ENCODE results near the gene PLAGL1. TPM values are rescaled to one million over a fixed set of nuclear protein-coding genes. Genes with fewer than 3 reads are reported as not detected.

Gene PLAGL1
- total RNA-seq, 1 donor, result 12.1 TPM

DNA sequence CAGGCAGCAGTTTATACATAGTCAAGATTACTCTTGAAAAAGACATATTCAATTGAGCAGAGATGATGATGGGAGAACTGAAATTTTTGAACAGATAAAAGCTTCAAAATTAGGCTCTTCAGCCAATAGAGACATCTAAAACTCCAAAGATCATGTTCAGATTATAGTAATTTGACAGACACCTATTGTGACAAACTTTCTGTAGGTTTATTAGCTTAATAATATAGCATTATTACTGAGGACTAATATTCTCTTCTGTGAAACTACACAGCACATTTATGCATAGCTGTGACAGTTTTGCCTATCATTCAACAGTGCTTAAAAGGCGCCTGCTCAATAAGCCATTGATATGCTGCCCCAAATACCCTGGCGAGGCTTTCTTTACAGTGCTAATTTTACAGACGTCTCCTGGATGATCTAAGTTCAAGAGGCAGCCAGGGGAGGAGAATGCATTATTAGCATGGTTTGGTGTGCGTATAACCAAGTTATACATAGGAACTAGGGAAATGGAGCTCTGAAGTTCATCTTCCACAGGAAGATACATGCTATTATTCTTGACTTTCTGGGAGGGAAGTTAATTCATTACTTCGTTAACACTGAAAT is 21.5 kb downstream of the PLAGL1 start:
- no peak overlapping the region for H3K4me3 ChIP-seq (ENCODE audit: low read depth, low read length)
- no peak for DNase-seq (ENCODE audit: low read depth)
- TF ChIP-seq, protein P1, sequence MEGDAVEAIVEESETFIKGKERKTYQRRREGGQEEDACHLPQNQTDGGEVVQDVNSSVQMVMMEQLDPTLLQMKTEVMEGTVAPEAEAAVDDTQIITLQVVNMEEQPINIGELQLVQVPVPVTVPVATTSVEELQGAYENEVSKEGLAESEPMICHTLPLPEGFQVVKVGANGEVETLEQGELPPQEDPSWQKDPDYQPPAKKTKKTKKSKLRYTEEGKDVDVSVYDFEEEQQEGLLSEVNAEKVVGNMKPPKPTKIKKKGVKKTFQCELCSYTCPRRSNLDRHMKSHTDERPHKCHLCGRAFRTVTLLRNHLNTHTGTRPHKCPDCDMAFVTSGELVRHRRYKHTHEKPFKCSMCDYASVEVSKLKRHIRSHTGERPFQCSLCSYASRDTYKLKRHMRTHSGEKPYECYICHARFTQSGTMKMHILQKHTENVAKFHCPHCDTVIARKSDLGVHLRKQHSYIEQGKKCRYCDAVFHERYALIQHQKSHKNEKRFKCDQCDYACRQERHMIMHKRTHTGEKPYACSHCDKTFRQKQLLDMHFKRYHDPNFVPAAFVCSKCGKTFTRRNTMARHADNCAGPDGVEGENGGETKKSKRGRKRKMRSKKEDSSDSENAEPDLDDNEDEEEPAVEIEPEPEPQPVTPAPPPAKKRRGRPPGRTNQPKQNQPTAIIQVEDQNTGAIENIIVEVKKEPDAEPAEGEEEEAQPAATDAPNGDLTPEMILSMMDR (IDR thresholded peaks at IDR 0.05; ENCODE audit: insufficient read depth, low read depth, low read length), result no peak

DNA sequence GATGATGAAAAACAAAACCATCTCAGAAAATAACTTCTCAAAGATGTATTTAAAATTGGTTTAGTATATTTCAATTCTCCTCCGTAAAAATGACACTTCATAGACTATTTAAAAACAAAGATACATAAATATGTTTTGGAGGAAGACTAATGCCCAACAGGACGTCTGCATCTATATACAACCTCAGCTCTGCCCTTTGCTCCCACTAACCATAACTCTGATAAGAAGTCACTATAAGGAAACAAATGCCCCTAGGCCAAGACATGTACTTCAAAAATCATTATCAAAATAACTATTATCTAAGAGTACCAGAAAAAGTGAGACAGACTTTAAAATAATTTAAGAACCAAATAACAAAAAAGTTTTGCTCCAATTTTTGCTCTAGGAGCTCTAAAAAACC is 23.4 kb downstream of the PLAGL1 start:
- no peak for DNase-seq (ENCODE audit: low read depth)
- TF ChIP-seq, protein P1 (IDR thresholded peaks at IDR 0.05; ENCODE audit: insufficient read depth, low read depth, low read length), result no peak

DNA sequence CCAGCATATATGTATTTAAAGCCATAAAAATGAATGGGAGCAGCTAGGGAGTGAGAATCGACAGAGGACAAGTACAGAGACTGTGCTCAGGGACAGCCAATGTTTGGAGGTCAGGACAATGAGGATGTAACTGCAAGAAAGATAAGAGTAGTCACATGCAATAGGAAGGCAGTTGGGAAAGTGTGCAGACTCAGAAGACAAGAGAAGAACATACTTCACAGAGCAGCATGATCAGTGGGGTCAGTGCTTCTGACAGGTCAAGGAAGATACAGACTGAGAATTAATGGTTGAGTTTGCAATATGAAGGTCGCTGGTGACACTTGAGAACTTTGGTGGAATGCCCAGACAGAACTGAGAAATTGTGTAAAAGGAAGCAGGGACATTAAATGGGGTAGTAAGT is 25.1 kb downstream of the PLAGL1 start:
- DNase-seq (ENCODE audit: low read depth), result no peak
- no peak overlapping the region for H3K4me3 ChIP-seq (ENCODE audit: low read depth, low read length)
- TF ChIP-seq, protein P1 (IDR thresholded peaks at IDR 0.05; ENCODE audit: insufficient read depth, low read depth, low read length), result no peak

More for the DNA sequence above, 23.4 kb downstream of the PLAGL1 start:
- no peak overlapping the region for H3K4me3 ChIP-seq (ENCODE audit: low read depth, low read length)

DNA sequence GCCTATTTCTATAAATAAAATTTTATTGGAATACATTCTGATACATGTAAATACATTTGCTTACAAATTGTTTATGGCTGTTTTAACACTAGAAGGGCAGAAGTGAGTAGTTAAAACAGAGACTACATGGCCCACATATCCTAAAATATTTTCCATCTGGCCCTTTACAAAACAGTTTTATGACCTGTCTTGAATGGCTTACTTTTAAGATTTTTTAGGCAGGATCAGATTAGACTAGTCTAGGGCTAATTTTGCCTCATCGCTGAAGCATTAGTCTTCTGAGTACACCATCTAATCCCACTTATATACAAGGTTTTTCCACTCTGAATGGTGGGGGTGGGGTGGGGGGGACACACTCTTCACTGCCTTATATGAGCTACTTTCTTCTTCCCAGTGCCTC is 27.1 kb downstream of the PLAGL1 start:
- H3K4me3 ChIP-seq (ENCODE audit: low read depth, low read length), result no peak overlapping the region
- TF ChIP-seq, protein P1 (IDR thresholded peaks at IDR 0.05; ENCODE audit: insufficient read depth, low read depth, low read length), result no peak

DNA sequence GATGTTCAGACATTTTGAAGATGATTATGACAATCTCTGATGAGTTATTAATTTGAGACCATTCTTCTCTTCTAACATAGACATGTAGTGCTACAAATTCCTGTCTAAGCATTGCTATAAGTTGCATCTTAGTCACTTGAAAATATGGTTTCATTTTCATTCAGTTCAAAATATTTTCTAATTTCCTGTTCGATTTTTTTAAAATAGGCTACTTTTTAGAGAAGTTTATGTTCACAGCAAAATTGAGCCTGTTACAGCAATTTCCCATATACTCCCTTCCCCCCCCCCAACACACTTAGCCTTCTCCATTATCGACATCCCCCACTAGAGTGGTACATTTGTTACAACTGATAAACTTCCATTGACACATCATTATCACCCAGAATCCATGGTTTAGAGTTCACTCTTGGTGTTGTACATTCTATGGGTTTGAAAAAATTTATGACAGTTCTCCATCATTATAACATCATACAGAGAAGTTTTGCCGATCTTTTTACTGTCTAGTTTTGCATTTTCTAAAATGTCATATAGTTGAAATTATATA is 31.2 kb downstream of the PLAGL1 start:
- DNase-seq (ENCODE audit: low read depth), result no peak
- no peak overlapping the region for H3K4me3 ChIP-seq (ENCODE audit: low read depth, low read length)
- TF ChIP-seq, protein P1 (IDR thresholded peaks at IDR 0.05; ENCODE audit: insufficient read depth, low read depth, low read length), result no peak

More for the DNA sequence above, 27.1 kb downstream of the PLAGL1 start:
- DNase-seq (ENCODE audit: low read depth), result peak; percentile 91

DNA sequence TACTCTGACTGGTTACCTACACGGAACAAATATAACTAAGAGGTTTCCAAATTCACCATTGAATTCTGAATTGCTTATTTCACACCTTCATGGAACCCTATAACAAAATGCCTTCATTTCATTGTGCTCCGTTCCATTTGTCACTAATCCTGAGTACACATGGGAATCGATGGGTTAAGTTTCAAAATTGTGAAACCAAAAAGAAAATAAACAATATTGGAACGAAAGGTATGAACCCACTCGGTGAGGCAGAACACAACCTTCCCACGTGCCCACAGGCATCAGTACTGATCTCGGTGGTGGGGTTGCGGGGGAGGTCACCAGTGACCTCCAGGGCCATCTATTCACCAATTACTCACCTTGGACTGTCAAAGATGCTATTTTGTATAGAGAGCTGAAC is 34.0 kb downstream of the PLAGL1 start:
- no peak overlapping the region for H3K4me3 ChIP-seq (ENCODE audit: low read depth, low read length)
- DNase-seq (ENCODE audit: low read depth), result no peak
- TF ChIP-seq, protein P1 (IDR thresholded peaks at IDR 0.05; ENCODE audit: insufficient read depth, low read depth, low read length), result no peak
